ENCODE results near the gene BCAT1. TPM values are rescaled to one million over a fixed set of nuclear protein-coding genes. Genes with fewer than 3 reads are reported as not detected.
"Not testable (repeated sequence)": the region's sequence is repeated elsewhere in the genome, so short reads cannot be mapped to it uniquely, and the experiment has no call there.

Gene BCAT1
- total RNA-seq, 2 donors from 2014 or later: 4.2 to 7.4 TPM

DNA sequence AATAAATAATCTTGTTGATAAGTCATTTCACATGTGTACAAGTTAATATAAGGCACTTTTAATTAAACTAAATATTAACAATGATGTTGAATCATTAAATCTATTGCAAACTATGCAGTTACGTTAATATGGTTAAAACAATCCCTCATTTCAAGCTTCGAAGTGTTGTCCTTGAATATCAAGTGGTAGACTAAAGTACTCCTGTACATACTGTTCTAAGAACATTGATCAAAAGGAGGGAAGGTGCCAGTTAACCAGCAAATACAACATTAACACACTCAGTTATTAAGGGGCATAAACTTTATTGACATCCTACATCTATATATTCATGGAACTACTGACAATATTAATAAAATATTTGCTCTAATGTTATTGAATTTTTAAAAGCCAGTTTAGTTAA is 8.7 kb downstream of the BCAT1 start:
- Histone ChIP-seq H3K4me3 (no peak overlapping the region), H3K36me3 (no peaks in the 10 kb centered on the region), H3K9ac (ENCODE audit: low read depth in 2 of 2, low read length in 2 of 2) (no peak overlapping the region), H3K4me1 (no peaks in the 10 kb centered on the region), H3K27ac (no peak overlapping the region), H3K9me3 (no peaks in the 10 kb centered on the region), H3K27me3 (no peaks in the 10 kb centered on the region)
- TF ChIP-seq, protein P1, sequence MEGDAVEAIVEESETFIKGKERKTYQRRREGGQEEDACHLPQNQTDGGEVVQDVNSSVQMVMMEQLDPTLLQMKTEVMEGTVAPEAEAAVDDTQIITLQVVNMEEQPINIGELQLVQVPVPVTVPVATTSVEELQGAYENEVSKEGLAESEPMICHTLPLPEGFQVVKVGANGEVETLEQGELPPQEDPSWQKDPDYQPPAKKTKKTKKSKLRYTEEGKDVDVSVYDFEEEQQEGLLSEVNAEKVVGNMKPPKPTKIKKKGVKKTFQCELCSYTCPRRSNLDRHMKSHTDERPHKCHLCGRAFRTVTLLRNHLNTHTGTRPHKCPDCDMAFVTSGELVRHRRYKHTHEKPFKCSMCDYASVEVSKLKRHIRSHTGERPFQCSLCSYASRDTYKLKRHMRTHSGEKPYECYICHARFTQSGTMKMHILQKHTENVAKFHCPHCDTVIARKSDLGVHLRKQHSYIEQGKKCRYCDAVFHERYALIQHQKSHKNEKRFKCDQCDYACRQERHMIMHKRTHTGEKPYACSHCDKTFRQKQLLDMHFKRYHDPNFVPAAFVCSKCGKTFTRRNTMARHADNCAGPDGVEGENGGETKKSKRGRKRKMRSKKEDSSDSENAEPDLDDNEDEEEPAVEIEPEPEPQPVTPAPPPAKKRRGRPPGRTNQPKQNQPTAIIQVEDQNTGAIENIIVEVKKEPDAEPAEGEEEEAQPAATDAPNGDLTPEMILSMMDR (IDR thresholded peaks at IDR 0.05): no peak
- DNase-seq: no peak
- intact Hi-C loops (cut with DNase I): no loop called here

- H3K27ac ChIP-seq; H3K4me1 ChIP-seq; H3K27me3 ChIP-seq; H3K9me3 ChIP-seq; H3K9ac ChIP-seq (ENCODE audit: low read depth in 2 of 2, low read length in 2 of 2); H3K36me3 ChIP-seq; intact Hi-C loops (cut with DNase I); DNase-seq; H3K4me3 ChIP-seq: not testable (repeated sequence)
Measured at GRCh38 chr12:24939551-24939950, 9.3 kb downstream of the BCAT1 start.

- Histone ChIP-seq H3K9ac (ENCODE audit: low read depth in 2 of 2, low read length in 2 of 2) (no peak overlapping the region), H3K36me3 (no peaks in the 10 kb centered on the region), H3K9me3 (no peaks in the 10 kb centered on the region), H3K27ac (no peak overlapping the region), H3K4me3 (no peak overlapping the region), H3K27me3 (no peaks in the 10 kb centered on the region), H3K4me1 (no peaks in the 10 kb centered on the region)
- TF ChIP-seq, protein P1 (IDR thresholded peaks at IDR 0.05): no peak
- DNase-seq: no peak
- intact Hi-C loops (cut with DNase I): no loop called here
Measured at GRCh38 chr12:24938341-24938740, 10.6 kb downstream of the BCAT1 start.

GRCh38 chr12:24937553-24938244 is 11.2 kb downstream of the BCAT1 start:
- Histone ChIP-seq H3K9me3 (no peaks in the 10 kb centered on the region), H3K4me3 (no peak overlapping the region), H3K9ac (ENCODE audit: low read depth in 2 of 2, low read length in 2 of 2) (no peak overlapping the region), H3K27ac (no peak overlapping the region), H3K27me3 (no peaks in the 10 kb centered on the region), H3K36me3 (no peaks in the 10 kb centered on the region), H3K4me1 (no peaks in the 10 kb centered on the region)
- TF ChIP-seq, protein P1 (IDR thresholded peaks at IDR 0.05): no peak
- intact Hi-C loops (cut with DNase I): no loop called here
- no peak for DNase-seq

- no peak for DNase-seq
Measured at GRCh38 chr12:24933694-24934407, 15.1 kb downstream of the BCAT1 start.

More at GRCh38 chr12:24933694-24934407, 15.1 kb downstream of the BCAT1 start:
- no peaks in the 10 kb centered on the region for H3K4me1 ChIP-seq
- H3K9ac ChIP-seq (ENCODE audit: low read depth in 2 of 2, low read length in 2 of 2): no peak overlapping the region
- no peaks in the 10 kb centered on the region for H3K36me3 ChIP-seq
- H3K4me3 ChIP-seq: no peak overlapping the region
- intact Hi-C loops (cut with DNase I): no loop called here
- H3K9me3 ChIP-seq: no peaks in the 10 kb centered on the region
- H3K27ac ChIP-seq: no peak overlapping the region
- TF ChIP-seq, protein P1 (IDR thresholded peaks at IDR 0.05): no peak
- no peaks in the 10 kb centered on the region for H3K27me3 ChIP-seq

Measured in colonic mucosa (tissue), 4 donors.